Activated T-cell treated with anti-CD3 and anti-CD28 coated beads for 24 hours (primary cell): ENCODE data around the gene ONECUT1.

Experiments
- DNase-seq: peaks from one replicate; pipeline ENCODE4 v3.0.0-alpha.2; 2020; ENCODE audit warnings: low read depth

ONECUT1 gene

DNA sequence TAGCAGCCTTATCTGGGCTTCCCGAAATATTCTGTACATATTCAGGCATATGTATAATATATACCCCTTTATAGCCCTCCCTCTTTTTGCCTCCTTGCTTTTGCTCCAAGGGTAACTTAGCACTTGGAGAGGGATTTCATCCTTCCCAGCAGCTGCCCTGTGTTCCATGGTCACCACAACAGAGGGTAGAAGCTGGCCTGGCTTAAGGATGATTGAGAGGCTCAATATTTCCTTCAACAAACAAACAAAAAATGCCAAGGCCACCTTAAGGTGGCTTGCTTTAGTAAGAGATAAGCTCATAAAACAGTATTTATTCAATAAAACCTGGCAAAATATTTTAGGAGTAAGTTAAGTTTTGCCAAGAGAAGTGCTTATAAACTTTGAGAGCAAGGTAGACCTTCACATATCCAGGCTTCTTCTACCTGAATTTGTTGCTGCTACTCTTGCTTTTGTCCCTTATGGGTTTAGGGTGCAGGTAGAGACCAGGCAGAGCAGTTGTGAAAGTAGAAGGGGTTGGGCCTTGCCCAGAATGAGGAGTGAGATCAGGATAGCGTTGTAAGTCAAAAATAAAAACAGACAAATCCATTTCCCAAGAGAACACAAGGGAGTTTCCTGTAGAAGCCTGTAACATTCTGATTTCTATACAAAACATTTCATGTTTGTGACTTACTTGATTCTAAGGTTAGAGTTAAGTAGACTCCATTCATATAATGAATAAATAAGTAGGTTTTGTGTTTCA lies 58.2 kb downstream of the ONECUT1 start:
- no peak for DNase-seq

DNA sequence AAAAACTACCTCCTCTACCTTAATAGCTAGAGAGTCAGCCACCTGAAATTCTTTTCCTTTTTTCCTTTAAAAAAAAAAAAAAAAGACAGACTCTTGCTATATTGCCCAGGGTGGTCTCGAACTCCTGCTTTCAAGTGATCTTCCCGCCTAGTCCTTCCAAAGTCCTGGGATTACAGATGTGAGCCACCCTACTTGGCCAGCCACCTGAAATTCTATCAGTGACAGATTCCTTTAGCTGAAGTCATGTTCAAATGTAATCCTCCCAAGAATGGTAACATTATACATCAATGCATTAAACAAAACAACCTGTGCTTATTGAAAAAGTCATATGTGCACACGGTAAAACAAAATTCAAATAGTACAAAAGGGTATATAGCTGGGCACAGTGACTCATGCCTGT lies 59.1 kb downstream of the ONECUT1 start:
- DNase-seq: no peak

DNA sequence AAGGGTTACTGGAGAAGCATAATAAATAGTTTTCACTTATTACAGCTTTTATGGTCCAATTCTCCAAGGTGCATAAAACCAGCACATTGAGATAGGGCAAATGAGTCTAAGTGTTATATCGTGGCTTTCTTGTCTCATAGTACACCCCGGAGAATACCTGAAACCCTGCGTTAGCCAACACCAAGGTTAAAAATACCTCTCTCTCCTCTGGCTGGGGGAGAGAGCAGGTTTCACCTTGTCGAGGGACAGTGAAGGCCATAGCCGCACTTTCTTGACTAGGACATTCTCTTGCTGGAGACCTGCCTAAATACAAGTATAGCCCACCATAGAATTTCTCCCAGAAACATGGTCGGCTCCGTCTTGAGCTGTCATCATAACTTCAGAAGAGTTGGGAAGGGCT lies 59.5 kb downstream of the ONECUT1 start:
- no peak for DNase-seq

DNA sequence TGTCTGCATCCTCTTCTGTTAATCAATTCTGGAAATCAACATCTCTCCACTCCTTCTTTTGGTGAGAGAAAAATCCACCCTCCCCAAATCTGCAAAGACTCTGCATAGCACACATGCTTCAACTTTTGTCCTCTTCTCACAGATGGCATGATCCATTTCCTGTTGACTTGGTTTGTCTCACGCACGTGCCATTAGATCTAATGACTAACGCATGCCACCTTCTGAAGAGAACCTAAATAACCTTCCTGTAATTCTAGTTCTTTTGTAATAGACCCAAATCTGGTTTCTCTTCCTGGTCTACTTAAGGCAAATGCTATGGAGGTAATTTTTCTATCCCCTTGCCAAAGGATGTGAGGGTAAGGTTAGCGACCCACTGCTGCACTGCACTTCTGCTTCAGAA lies 60.0 kb downstream of the ONECUT1 start:
- peak; percentile 32 for DNase-seq

DNA sequence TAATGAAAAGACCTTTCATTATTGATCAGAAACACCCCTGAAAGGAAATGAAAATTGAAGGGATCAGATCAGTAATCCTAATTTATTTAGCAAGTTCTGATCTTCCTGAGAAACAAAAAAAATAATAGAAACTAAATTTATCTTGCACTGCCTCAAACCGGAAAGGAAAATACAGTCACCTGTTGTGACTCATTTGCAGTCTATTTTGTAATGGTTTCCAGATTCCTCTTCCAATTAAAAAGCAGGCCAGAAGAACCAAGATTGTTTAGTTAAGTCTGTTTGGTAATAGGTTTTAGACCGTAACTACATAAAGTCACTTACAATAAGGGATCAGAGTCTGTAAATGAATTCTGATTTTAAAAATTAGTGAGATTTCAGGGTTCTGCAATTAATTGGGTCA lies 61.2 kb downstream of the ONECUT1 start:
- DNase-seq: no peak

DNA sequence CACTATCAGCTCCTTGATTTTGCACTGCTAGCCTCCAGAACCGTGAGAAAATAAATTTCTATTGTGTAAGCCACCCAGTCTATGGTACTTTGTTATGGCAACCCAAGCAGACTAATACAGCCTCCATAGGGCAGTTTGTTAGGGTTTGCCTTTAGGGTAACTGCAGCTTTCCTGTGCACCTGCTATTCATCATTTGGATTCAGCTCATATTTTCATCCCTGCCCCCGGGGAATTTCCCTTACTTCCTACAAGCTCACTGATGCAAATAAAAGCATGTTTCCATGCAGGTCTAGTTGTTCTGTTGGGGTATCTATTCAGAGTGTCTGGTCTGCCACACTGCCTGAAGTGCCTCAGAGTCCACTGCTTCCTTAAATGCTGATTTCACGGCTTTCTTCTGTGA lies 62.3 kb downstream of the ONECUT1 start:
- no peak for DNase-seq

DNA sequence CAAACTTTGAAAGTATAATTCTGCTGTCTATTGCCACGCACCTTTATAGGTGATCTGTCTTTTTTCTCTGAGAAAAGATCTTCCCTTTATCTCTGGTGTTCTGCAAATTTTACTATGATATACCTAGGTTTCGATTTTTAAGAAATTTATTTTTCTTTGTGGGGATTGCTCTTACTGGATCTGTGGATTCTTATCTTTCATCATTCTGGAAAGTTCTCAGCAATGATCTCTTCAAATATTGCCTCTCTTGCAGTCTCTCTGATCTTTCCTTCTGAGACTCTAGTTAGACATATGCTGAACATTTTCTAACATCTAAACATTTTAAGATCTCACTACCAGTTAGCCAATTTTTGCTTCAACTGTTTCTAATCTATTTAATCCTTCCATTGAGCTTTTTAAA lies 63.9 kb downstream of the ONECUT1 start:
- no peak for DNase-seq

DNA sequence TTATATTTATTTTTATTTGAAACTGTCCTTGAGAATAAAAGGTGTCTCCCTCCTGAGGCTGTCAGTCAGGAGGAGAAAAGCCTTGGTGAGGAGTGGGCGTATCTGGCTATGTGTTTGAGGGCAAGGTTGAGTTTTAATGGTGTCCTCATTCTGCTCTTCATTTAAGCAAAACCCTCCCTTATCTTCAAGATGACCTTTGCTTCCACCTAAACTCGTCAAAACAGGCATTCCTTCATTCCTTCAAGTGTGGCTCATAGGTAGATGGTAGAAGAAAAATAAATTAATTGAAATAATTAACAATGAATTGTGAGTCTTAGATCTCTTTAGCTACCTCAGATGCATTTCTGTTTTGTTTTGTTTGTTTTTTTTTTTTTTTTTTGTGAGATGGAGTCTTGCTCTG lies 71.6 kb downstream of the ONECUT1 start:
- no peak for DNase-seq

DNA sequence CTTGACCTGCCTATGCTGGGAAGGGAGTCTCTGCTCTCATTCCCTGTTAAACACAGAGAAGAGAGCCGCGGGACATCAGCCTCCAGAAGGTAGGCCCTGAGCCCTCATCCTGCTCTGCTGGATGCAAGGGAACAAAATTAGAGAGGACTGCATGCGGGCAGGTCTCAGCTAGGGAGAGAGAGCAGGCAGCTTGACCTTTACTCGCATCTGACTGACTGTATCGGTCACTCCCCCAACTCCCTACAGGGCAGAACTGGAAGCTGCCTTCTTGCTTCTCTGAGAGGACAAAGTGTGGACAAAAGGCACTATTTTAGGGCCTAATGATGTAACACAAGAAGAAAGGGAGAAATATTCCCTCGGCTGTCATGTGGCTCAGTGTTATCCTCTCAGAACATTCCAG lies 72.2 kb downstream of the ONECUT1 start:
- no peak for DNase-seq

DNA sequence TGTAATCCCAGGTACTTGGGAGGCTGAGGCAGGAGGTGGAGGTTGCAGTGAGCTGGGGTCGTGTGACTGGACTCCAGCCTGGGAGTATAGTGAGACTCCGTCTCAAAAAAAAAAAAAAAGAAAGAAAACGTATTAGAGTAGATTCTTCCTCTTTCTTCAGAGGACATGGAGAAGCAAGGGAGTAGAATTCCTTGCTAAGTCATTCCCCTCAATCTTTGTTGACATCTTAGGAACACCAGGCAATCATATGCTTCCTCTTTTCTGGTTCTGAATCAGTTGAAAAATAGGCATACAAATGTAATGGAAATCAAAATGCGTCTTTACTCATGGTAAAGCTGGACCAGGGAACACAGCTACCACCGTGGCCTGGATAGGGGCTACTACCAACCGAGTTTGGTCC lies 72.7 kb downstream of the ONECUT1 start:
- DNase-seq: no peak

DNA sequence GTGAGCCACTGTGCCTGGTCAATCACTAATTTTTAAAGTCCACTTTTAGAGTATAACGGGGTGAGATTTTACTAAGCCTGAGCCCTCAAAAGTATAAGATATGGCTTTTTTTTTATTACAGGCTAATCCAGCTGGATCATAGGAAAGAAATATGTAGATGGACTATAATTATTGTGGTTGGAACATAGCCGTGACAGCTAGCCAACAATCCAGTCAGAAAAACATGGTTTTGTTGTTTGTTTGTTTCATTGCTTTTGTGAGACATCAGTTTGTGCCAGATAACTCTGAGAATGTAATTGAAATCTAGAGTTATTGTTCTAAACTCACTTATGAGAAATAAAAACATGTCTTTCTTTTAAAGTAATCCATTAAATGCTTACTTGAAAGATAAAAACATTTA lies 73.6 kb downstream of the ONECUT1 start:
- no peak for DNase-seq

DNA sequence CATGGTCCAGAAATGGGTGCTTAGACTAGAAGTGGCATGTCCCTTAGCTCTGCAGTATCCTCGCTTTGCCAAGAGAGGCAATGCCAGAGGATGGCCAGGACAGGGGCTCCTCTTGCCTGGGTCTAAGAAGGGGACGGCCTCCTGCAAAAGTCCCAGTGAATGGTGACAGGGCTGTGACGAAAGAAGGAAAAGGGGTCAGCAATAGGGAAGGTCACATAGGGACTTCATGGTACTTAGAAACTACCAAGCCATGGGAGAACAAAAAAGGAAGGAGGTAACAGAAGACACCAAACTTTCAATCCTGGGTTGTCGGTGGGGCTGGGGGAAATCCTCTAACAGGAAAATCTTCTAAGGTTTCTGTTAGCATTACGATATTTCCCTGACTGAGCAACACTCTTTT lies 74.7 kb downstream of the ONECUT1 start:
- DNase-seq: no peak

DNA sequence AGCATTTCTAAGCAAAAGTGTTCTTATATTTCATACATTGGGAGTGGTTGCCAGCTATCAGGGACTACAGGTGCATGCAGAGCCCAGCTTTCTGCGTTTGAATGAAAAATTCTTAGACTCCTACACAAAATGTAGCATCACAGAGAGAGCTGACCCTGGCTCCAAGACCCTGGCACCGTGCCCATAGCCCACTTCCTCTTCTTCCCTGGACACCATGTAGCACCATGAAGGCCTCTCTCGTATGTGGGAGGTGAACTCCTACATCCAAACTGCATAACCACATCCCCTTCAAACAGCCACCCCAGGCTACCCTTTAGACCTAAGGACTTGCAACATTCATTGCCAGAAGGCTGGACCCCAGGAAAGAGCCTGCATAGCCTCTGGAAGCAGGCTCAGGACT lies 75.2 kb downstream of the ONECUT1 start:
- DNase-seq: no peak

DNA sequence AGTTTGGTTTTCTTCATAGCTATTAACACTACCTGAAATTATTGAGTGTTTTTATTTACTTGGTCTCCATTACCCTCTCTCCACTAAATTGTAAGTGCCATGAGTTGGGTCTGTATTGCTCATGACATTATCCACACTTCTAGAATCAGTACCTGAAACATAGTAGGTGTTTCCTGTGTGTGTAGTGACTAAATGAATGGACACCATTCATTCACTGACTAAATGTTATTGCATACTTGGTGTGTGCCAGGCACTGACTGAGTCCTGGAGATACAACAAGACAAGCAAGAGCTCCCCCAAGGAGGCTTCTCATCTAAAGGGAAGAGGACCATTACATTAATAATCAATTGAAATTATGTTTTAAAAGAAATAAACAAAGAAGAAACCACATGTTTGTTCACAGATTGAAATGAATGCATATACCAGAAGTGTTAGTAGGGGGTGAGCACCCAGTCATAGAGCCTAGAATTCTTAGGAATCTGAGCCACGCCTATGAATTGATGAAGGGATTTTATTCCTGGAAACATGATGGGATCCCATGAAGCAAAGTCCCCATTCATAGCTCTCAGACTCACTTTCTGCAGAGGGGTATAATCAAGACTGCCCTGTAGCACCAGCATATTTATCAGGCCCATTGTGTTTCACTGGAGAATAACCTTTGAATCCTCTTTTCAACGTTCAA lies 79.3 kb downstream of the ONECUT1 start:
- DNase-seq: no peak

DNA sequence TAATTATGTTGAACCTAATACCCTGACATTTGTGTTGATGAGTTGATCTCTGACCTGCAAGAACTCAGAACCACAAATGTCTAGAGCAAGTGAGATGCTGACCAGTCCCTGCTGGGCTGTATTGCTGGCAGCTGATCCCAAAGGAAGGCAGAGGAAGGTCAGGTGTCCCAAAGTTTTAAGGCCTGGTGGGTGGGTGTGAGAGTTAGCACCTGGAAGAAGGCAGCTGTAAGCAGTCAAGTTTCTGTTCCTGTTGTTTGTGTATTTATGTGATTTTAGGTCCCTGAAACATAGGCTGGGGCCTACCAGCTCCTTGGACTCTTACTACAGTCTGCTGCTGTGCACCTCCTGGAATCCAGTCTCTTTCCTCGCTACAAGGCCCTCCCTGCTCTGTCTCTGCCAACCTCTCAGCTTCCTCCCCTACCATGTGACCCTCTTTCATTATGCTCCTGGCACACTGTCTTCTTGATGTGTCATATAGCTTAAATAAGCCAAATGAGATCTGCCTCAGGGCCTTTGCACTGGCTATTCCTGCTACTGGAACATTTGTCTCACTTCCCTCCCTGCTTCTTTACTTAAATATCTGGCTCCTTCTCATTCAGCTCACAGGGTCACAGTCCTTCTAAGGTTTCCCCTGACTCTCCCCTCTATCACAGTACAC lies 80.0 kb downstream of the ONECUT1 start:
- no peak for DNase-seq

DNA sequence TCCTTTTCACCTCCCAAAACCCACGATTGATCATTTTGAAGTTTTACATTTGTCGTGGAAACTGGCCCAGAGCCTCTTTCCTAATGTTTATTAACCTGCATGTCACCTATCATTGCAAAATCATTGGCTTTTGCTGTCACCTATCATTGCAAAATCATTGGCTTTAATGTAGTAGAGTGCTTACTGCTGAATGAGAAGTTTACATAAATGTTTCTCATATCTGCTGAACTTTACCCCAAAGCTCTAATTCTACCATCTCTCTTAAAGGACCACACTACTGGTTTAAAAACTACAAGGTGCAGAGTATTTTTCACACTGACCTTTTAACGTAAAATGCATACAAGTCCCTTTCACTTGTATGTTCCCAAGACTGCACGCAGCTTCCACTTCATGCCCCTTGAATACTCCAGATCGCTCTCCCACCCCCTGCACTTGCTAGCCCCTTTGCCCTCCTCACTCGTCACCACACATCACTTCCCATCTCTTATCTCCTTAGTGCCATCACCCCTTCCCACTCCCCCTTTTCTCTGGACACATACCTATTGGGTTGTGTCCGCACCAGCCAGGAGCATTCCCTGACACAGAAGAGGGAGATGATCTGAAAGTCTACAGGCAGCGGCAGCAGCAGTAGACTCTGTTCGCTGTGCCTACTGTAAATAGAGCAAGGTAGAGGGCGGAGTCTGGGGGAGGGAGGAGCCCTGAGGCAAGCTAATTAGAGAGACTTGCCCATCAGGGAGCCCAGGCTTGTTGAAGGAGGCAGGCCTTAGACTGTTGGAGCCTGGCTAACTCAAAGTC lies 80.8 kb downstream of the ONECUT1 start:
- no peak for DNase-seq
